RPMI7951 (cell line): ENCODE data around the gene GYS2. TPM values are rescaled to one million over a fixed set of nuclear protein-coding genes. Genes with fewer than 3 reads are reported as not detected.
"Not testable (repeated sequence)": the region's sequence is repeated elsewhere in the genome, so short reads cannot be mapped to it uniquely, and the experiment has no call there.

ENCODE experiments used
- DNase-seq: peaks from one replicate; pipeline ENCODE4 v3.0.0-alpha.2; 2012; ENCODE audit warnings: low read depth
- total RNA-seq: library from RNA; depleted of rRNA; stranded (reverse); fragments of >200 nt; shearing (Covaris generic); gene quantifications from 2 replicates; pipeline ENCODE4 v1.2.3, GENCODE V29; 2014; rRNA removed

Gene GYS2
- not detected in 2 replicates for total RNA-seq

DNA sequence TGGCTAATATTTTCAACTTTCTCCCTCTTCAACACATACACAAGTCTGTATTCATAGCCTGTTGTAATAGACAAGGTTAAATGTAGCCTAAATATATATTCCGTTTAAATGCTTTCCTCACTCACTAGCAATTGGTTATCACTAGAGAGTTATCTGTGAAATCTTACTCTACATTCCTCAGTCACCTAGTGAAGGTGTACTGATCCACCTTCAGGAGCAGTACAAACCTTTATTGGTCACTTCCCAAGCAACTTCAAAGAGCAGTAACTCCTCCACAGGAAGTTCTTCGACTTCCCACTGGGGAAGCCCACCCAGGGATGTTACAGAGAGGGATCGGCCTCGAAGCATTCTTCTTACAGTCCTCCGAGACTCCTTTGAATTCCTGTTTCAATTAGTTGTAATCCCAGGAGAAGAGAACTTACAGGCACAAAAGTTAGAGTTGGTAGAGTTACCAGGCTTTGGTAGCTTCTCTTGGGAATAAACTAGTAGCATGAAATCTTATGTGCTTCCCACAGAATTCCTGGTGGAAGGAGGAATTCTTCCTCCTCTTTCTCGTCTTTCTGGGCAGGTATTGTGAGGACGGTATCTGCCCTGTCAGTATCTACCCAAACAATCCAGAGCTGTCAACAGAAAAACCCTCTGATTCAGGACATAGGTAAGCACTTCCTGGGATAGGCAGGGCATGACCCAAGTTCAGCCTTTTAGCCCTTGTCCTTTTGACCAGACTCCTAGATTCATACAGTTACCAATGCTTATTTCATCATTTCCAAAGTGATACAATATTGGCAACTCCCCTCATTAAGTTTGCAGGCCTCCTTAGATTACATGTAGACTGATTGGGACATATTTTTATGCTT, at the start of gene GYS2:
Gene GYS2 (minus strand): TSS at position 603 of the 857 bp plus-strand sequence. CDS start 255 bp downstream, at position 348.
- no peak for DNase-seq

DNA sequence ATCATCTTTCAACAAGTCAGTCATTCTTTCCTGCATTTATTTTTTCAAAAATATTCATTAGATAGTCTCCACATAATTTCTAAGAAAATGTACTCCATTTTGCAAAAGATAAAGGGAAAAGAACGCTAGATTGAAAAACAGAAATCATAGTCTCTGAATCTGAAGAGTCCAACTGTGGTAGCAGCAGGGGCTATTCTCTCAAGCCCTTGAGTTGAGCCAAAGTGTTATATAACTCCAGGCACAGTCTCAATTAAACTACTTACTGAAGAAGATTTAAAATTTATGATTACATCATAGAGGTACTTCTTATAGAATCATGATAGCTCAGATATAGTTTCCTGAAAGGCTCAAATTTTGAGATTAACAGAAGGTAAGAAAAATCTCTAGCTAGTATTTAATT, 47.2 kb upstream of the GYS2 start:
- DNase-seq: no peak

DNA sequence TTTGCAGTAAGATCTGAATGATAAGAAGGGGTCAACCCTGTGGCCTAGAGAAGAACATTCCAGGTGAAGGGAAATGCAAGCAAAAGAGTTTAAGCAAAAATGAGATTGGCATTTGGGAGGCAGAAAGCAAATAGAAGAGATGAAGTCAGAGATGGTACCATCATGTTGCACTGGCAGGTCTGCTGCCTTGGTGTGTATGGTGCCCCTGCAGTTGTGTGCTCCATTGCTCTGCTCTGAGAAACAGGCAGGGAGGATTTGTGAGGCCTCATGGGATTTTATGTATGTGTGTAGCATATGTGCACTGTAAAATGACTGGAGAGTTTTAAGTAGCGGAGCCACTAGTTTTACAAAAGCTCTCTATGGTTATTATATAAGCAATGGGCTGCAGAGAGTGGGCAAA, 46.4 kb upstream of the GYS2 start:
- DNase-seq: no peak

DNA sequence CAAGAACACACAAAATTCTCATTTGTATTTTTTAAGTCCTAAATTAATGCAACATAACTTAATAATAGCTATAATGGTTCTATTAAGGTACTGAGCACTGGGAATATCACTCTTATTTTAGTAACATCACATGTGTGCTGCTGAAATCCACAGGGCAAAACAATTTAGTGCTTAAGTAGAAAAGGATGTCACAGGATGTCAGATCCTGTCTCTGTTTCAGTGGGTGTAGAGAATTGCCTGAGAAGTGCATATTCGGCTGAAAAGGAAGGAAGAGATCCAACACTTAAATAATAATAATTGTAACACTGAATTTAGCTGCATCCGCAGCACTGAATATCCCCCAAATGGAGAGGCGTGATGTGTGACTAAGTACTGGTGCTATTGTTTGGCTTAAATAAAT, 44.4 kb upstream of the GYS2 start:
- DNase-seq: no peak

DNA sequence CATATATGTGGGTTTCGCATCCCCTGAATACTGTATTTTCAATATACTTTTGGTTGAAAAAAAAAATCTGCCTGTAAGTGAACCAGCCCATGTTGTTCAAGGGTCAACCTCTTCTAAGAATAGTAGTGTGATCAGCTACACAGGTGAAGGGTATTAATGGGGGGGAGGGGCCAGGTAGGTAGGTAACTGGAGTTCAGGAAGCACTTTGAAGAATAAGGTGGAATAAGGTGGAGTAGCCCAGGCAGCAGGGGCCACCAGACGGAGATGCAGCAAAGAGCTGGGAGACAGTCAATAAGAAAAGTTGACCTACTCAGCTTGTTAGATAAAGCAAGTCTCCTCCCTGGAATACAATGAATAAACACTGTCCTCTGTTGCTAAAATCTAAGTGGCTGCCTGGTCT, 43.7 kb upstream of the GYS2 start:
- DNase-seq: no peak

DNA sequence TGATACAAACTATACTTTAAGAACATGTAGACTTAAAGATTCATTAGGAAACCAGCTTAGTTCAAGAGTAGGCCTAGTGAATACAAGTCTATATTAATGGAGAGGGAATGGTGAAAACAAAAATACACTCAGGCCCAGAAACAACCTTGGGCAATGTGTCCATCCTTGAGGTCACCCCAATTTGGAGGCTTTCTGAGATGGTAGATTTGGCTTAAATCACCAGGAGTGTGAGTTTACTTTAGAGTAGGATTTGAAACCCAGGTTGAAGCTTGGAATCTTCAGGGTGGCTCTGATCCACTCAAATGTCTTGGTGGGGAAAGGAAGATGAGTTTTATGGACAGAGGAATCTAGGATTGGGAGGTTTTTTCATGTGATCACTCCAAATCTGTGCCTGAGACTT, 42.5 kb upstream of the GYS2 start:
- DNase-seq: no peak

DNA sequence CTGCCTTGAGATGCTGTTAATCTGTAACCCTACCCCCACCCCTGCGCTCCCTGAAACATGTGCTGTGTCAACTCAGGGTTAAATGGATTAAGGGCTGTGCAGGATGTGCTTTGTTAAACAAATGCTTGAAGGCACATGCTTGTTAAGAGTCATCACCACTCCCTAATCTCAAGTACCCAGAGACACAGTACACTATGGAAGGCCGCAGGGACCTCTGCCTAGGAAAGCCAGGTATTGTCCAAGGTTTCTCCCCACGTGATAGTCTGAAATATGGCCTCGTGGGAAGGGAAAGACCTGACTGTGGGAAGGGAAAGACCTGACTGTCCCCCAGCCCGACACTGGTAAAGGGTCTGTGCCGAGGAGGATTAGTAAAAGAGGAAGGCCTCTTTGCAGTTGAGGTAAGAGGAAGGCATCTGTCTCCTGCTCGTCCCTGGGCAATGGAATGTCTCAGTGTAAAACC, 40.4 kb upstream of the GYS2 start:
- not testable (repeated sequence) for DNase-seq

DNA sequence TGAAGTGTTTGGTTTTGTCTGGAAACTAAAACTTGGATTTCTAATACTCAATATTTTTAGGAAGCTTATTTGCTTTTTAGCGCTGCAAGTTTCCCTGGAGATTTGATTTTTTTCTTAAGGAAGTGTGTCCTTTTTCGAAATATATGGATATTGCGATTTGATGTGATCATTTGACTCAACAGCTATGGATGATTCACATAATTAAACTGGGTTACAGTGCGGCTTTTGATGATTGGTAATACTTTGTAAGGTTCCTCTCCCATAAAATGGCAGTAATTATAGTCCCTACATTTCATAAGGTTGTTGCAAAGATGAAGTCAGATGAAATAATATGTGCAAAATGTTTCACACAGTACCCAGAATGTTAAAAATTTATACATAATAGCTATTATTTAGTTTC, 39.9 kb upstream of the GYS2 start:
- DNase-seq: no peak

DNA sequence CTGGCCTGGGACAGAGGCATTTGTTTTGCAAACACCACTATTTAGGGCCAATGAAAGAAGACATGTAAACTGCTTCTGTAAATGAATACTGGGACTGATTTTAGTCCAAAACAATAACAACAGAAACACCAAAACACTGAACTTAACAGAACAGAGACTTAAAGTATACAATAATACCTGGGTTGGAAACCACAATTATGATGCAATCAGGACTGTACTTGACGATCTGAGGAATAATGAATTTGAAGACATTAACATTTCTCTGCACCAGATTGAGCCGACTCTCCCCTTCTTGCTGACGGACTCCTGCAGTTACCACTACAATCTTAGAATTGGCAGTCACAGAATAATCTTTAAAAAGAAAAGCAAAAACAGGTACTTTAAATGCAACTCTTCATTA, 39.1 kb upstream of the GYS2 start:
- no peak for DNase-seq

DNA sequence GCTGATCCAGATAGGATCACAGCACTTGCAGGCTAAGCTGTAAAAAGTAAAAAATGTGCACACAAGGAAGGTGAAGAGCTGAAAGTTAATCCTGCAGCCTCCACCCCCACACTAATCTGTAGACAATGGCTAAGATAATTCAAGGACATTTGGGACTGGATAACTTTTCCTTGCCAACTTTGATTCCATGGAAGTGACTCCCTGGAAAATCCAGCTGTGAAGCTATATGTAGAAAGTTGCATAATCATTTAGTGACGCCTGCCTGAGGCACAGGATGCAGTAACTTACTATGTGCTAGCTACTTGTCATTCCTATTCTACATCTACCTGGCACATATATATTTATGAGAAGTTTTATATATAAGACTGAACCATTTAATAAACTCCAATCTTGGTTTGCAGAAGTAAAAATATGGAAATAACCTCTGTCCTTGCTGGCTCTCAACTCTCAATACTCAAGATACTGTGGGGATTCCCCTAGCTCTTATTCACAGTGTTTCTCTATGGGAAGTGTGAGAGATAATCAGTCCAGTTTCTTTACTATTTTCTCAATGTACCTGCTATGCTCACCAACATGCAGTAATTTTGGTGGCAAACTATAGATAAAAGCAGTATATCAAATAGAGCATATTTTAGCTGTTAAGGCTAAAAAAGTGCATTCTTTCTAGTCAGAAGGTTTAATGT, 38.2 kb upstream of the GYS2 start:
- DNase-seq: no peak

DNA sequence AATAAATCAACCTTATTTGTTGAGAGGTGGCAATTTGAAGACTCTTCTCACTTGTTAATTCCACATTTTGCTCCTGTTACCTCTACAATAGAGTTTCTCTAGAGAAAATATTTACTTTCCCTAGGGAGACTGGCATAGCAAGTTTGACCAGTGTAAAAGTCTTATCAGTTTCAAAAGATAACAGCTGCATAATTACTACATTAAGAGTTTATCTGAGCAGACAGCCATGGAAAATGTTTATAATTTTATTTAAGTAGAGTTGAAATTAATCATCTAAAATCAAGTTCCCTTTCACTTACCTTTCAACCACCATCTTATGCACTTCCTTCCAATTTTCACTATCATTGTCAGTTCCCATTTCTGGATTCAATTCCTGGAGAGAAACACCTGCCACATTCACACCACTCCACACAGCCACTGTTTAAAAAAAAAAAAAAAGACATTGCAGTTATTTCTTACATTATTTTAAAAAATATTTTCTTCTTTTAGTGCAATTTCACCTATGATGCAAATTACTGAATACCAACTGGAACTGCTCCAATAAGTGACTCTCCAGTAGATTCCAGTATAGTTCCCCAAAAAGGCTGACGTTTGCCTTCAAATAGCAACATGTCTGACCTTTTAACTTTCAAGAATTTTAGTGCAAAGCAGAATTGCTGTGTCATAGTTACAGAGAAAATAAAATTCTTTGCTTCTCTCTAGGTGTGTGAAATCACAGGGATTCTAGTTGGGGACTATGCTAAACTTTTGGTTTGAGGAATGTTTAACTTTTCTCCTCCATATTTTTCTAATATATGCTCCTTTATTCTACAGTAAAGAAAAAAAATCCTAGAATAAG, 33.6 kb upstream of the GYS2 start:
- DNase-seq: no peak

DNA sequence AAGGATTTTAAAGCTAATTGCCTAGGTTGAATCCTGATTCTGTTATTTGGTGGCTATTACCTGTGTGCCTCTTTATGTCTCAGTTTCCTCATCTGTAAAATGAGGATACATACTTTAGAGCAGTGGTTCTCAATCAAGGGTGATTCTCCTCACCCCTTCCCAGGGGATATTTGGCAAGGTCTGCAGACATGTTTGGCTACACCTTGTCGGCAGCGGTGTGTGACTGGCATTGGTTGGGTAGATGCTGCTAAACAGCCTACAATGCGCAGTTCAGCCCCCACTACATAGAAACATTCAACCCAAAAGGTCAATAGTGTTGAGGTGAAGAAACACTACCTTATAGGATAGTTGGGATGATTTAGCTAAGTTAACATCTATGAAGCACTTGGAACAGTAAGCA, 29.6 kb upstream of the GYS2 start:
- DNase-seq: no peak

DNA sequence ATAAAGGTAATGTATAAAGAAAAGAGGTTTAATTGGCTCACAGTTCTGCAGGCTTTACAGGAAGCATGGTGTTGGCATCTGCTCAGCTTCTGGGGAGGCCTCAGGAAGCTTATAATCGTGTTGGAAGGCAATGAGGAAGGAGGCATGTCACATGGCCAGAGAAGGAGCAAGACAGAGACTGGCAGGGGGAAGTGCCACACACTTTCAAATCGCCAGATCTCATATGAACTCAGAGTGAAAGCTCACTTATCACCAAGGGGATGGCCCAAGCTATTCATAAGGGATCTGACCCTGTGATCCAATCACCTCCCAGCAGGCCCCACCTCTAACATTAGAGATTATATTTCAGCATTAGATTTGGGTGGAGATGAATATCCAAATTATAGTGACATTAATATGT, 26.7 kb upstream of the GYS2 start:
- DNase-seq: no peak

DNA sequence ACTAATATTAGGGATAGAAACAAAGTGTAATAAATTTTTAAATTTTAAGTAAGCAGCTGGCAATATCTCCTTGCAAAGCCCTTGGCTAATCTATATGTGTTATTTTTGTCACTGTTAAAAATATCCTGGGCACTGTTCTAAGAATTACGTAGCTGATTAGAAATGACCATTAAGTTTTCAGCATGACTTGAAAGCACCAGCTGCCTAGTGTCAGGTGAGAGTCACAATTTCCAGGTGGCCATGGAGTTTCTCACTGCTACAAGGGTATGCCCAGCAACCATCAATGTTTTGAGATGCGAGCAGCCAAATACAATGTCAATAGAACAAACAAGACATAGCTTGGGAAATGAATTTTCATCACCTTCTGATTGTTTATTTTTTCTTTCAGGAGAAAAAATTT, 23.3 kb upstream of the GYS2 start:
- no peak for DNase-seq

DNA sequence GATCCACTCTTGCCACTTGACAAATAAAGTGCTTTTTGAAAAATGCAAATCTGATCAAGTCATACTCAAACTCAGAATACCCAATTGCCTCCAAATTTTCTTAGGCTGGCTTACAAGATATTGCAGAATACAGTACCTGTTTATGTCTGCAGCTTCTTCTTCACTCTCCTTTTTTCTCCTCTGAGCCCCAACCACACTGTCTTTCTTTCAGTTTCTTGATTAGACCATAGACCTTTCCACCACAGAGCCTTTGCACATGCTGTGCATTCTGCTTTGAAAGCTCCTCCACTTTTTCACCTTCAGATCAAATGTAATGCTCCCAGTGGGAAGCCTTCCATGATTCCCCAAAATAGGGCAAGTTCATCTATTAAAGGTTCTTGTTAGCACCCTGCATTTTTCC, 13.9 kb upstream of the GYS2 start:
- no peak for DNase-seq

DNA sequence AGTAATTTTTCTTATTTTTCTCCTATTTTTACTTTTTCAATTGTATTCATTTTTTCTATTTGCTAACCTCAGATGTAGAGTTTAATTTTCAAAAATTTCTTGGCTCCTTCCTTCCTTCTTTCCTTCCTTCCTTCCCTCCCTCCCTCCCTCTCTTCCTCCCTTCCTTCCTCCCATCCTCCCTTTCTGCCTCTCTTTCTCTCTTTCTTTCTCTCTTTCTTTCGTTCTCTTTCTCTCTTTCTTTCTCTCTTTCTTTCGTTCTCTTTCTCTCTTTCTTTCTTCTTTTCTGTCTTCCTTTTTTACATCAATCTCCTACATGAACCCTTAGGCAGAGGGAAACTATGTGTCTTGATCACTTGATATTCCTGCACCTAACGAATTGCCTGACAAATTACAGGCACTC, 12.4 kb upstream of the GYS2 start:
- no peak for DNase-seq

DNA sequence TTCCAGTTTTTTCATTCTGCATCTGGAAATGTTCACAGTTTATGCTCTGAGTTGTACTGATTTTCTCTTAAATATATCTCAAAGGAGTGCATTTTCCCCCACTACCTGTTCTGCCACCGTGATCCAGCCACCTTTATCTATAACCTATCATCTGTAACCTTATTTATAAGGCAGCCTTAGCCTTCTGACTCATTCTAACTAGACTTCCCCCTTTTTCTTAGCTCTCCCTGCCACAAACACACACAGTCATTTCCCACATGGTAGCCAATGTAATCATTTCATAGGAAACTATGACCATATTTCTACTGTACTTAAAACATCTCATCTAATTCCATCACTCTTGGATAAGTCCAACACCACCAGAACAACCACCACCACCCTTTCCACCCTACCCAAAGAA, 10.8 kb upstream of the GYS2 start:
- no peak for DNase-seq

DNA sequence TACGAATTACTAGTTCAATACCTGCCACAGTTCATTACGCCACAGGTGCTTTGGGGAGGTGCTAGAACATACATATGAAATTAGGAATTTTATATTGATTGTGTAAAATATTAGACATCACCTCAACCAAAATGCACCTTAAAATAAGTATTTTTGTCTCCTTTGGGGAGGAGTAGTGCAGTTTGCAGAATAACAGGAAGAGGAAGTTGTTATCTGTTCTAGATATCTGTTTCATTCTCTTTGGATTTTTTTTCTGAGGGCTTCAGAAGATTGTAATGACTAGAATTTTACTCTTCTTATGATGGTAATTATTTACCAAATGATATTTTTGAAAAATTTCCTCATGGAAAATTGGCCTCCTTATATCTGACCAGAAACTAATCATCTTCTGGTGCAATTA, 9.9 kb upstream of the GYS2 start:
- DNase-seq: no peak

DNA sequence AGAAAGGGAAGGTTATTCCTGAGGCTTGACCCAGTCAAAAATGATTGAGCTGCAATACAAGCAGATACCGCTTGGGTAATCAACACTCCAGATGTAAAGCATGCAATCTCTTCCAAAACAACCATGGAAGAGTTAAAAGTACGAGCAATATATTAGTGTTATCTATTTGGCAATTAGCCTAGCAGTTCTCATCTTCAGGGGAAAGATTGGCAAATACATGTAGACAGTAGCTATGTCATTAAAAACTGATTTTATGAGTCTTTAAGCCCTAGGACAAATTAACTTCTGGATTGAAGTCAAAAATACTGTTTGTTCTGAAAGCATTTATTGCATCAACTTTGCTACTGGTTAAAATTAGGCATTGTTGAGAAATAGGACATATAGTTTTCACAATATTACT, 9.3 kb upstream of the GYS2 start:
- no peak for DNase-seq

DNA sequence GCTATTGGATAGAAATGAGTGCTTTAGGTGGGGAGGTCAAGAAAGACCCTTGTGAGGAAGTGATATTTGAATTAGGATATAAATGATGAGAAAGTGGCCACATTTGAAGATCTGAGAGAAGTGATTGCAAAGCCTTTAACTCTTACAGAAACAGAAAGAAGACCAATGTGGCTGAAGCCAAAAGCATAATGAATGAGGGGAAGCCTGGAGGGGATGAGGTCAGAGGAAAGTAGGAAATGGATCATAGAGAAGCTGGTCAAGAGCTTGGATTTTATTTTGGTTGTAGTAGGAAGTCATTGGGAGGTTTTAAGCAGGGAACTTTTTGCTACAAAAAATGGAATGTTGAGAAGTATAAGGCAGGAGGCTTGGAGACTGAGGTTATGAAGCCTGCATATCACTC, 3.5 kb upstream of the GYS2 start:
- DNase-seq: no peak

DNA sequence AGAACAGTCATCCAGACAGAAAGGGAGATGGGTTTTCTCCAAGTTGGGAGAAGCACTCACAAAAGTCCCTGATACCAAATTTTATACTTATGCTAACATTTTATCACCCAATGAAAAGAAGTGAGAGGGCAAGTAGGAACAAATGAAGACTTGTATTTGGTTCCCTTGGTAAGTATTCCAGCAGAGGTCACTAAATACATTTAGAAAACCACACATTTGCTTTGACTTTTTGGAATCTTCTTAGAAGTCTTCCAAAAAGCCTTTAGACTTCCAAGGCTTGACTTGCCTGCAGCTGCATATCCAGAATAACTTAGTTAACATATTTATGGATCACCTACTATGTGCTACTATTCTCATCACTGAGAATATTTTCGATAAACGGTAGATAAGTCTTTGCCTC, 3.1 kb upstream of the GYS2 start:
- DNase-seq: peak; percentile 18

DNA sequence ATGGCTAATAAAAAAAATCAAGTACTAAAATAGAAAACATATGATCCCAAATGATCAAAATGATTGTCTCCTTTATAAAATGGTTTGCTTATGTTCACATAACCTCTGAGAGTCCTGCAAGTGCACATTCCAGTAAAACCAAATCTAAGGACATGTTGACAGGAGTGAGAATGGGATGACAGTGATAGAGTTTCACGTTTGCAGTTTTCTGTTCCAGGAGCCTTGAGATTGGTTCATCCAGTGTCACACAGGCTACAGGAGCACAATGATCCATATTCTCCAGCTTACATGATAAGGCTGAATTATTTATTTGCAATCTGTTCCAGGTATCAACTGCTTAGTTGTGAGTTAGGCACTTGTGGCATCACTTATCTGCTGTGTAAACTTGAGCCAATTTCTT, 1.5 kb upstream of the GYS2 start:
- no peak for DNase-seq
